Measurements from ENCODE around the gene TMEM132C. TPM values are rescaled to one million over a fixed set of nuclear protein-coding genes. Genes with fewer than 3 reads are reported as not detected.

TMEM132C gene
- total RNA-seq, 6 experiments from 2014 or later = not detected

GRCh38 chr12:128734371-128734770 is 467.4 kb downstream of the TMEM132C start:
- Mint-ChIP-seq H3K9me3 (peaks cover 49% of the 10 kb centered on the region), H3K4me1 (ENCODE audit: low read depth) (no peaks in the 10 kb centered on the region), H3K4me3 (no peak overlapping the region), H3K36me3 (ENCODE audit: low read depth) (no peaks in the 10 kb centered on the region), H3K27ac (no peak overlapping the region), H3K27me3 (ENCODE audit: insufficient read depth) (no peaks in the 10 kb centered on the region)
- no peak for DNase-seq
- no peak for TF ChIP-seq CTCF (IDR thresholded peaks at IDR 0.05)

- no peak for TF ChIP-seq CTCF (IDR thresholded peaks at IDR 0.05)
- no peaks in the 10 kb centered on the region for H3K4me1 Mint-ChIP-seq (ENCODE audit: low read depth)
- no peak overlapping the region for H3K4me3 Mint-ChIP-seq
- H3K27me3 Mint-ChIP-seq (ENCODE audit: insufficient read depth) = no peaks in the 10 kb centered on the region; the same call in 1 of the 2 replicates
- H3K27ac Mint-ChIP-seq = no peak overlapping the region
- no peak for DNase-seq
- peaks cover 47% of the 10 kb centered on the region for H3K9me3 Mint-ChIP-seq
- H3K36me3 Mint-ChIP-seq (ENCODE audit: low read depth) = no peaks in the 10 kb centered on the region
These were observed 470.5 kb downstream of the TMEM132C start for GRCh38 chr12:128737292-128737966.

- TF ChIP-seq CTCF (IDR thresholded peaks at IDR 0.05) = no peak
- no peak for DNase-seq
- Mint-ChIP-seq H3K4me1 (ENCODE audit: low read depth) (no peaks in the 10 kb centered on the region), H3K9me3 (peaks cover 28% of the 10 kb centered on the region), H3K27ac (no peak overlapping the region), H3K4me3 (no peak overlapping the region), H3K27me3 (ENCODE audit: insufficient read depth) (no peaks in the 10 kb centered on the region; the same call in 1 of the 2 replicates), H3K36me3 (ENCODE audit: low read depth) (no peaks in the 10 kb centered on the region)
These were observed 476.9 kb downstream of the TMEM132C start for GRCh38 chr12:128743916-128744315.

- no peaks in the 10 kb centered on the region; the same call in 1 of the 2 replicates for H3K27me3 Mint-ChIP-seq (ENCODE audit: insufficient read depth)
- peaks cover 21% of the 10 kb centered on the region for H3K9me3 Mint-ChIP-seq
- no peak for TF ChIP-seq CTCF (IDR thresholded peaks at IDR 0.05)
- no peaks in the 10 kb centered on the region for H3K36me3 Mint-ChIP-seq (ENCODE audit: low read depth)
- H3K4me3 Mint-ChIP-seq = no peak overlapping the region
- no peaks in the 10 kb centered on the region for H3K4me1 Mint-ChIP-seq (ENCODE audit: low read depth)
- no peak overlapping the region for H3K27ac Mint-ChIP-seq
- DNase-seq = no peak
These were observed 479.1 kb downstream of the TMEM132C start for GRCh38 chr12:128745772-128746689.

GRCh38 chr12:128747441-128747840 is 480.5 kb downstream of the TMEM132C start:
- H3K27me3 Mint-ChIP-seq (ENCODE audit: insufficient read depth) = no peaks in the 10 kb centered on the region
- TF ChIP-seq CTCF (IDR thresholded peaks at IDR 0.05) = no peak
- no peaks in the 10 kb centered on the region for H3K36me3 Mint-ChIP-seq (ENCODE audit: low read depth)
- H3K4me1 Mint-ChIP-seq (ENCODE audit: low read depth) = no peaks in the 10 kb centered on the region
- H3K27ac Mint-ChIP-seq = no peak overlapping the region
- no peak for DNase-seq
- no peak overlapping the region for H3K4me3 Mint-ChIP-seq
- H3K9me3 Mint-ChIP-seq = peaks cover 12% of the 10 kb centered on the region

Data from HFFc6 (cell line).